ENCODE results near the gene ROR1.
A peak's percentile ranks its signal among the peaks of the same experiment; 100 is the strongest.

Gene ROR1

GRCh38 chr1:64163431-64163830 lies 389.6 kb downstream of the ROR1 start:
- no peak for DNase-seq

DNA sequence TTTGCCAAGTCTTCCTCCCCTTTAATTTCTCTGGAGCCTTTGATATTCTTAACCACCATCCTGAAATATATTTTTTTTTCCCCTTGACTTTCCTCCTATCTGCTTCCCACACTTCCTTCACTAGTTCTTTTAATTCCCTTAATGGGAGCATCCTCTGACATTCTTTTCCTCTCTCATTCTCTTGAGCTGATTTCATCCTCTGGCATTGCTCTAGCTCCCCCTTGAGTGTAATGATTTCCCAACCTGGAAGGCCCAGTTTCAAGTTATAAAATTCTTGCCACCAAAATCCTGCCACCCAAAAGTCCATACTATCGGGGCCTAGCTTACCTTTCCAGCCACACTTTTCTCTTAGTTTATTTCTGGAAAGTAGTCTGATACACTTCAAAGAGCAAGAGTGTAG lies 390.2 kb downstream of the ROR1 start:
- no peak for DNase-seq

- DNase-seq = no peak
Observed at GRCh38 chr1:64166629-64167028, 392.8 kb downstream of the ROR1 start.

- DNase-seq = no peak
Observed at GRCh38 chr1:64167176-64167575, 393.4 kb downstream of the ROR1 start.

DNA sequence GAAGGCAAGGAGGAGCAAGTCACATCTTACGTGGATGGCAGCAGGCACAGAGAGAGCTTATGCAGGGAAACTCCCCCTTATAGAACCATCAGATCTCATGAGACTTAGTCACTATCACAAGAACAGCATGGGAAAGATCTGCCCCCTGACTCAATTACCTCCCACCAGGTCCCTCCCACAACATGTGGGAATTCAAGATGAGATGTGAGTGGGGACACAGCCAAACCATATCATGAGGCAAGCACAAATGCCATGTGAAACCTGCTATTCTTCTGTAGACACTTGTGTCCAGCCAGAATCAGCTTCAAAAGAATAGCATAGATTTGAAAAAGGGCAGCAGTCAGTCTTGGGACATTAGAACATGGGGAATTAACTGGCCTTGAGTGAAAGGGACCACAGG lies 397.4 kb downstream of the ROR1 start:
- no peak for DNase-seq

GRCh38 chr1:64171797-64172281 lies 398.0 kb downstream of the ROR1 start:
- no peak for DNase-seq

DNA sequence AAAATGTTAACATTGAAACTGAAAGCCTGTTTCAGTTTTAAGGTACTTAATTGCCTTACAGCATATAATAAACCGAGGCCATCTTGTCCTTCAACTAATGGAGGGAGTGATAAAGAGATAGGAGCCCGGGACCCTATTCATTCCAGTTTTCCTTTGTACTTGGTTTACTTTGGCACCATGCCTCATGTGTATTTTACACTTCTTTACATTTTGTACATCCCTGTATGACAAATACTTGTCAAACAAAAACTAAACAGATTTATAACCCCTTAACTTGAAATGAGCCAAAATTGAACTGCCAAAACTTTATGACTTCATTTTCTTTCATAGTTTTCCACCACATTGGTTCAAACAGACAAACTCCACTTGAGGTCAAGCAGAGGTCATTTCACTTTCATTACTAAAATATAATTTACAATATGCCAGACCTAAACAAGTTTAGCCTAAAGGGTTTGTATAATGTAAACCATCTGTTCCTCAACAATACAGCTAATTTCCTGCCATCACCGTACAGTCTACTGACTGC lies 398.7 kb downstream of the ROR1 start:
- DNase-seq = peak; percentile 89

- DNase-seq = no peak
Observed at GRCh38 chr1:64173336-64173940, 399.6 kb downstream of the ROR1 start.

- DNase-seq = no peak
Observed at GRCh38 chr1:64175639-64176038, 401.8 kb downstream of the ROR1 start.

DNA sequence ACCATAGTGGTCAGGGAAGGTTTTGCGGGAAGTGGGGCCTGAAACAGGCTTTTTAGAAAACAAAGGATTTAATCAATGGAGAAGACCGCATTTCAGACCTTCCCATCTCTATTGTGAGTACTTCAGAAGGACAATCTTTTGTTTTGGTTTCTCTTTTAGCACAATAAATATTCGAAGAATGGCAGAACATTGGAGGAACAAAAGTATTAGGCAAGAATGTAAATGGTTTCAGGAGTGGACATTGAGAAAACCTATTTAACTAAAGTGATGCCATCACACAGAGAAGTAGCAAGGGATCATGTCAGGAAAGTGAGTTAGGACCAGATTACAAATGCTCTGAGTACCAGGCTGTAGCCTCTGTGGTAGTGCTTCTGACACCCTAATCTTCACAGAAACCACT lies 402.8 kb downstream of the ROR1 start:
- DNase-seq = no peak

DNA sequence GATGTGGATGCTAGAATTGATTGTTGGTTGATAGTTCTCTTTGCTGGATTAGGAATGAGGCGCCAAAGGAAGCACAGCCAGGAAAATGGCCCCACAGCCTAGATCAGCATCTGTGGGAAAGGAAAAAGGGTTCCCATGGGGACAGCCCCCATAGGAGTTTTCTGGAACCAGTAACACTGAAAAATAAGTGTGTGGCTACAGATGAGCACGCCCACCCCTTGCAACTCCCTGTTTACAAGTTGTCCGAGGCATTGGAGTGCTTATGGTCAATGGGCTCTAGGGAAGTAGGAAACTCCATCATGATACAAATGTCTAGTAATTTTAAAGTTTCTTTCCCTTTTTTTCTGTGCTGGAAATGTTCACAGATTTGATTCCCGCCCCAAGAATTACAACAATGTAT lies 405.8 kb downstream of the ROR1 start:
- no peak for DNase-seq

DNA sequence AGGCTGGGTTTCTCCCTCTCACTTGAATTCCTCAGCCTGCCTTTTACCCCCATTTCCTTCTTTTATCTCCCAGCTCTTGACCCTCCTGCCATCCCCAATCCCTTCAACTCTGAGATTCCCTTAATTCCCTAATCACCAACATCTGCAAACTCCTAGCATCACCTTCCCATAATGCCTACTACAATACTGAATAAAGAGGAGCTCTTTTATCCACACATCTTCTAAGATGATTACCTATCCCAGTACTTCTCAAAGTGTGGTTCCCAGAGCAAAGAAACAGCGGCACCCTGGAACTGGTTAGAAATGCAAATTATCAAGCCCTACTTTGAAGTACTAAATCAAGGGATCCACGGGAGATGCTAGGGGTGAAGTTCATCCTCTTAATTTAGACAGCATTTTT lies 408.4 kb downstream of the ROR1 start:
- DNase-seq = no peak

GRCh38 chr1:64183395-64184002 lies 409.7 kb downstream of the ROR1 start:
- DNase-seq = no peak

DNA sequence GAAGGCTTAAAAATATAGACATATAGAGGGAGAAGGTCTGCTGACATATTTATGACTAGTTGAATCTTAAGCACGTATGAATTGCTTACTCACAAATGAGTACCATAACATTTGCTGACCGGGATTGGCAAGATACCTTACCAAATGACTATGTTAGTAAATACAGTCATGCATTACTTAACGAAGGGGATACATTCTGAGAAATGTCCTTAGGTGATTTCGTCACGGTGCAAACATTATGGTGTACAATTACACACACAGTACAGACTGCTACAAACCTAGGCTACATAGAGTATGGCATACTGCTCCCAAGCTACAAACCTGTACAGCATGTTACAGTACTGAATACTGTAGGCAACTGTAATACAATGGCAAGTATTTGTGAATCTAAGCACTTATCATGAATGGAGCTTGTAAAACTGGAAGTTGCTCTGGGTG lies 410.2 kb downstream of the ROR1 start:
- DNase-seq = no peak

DNA sequence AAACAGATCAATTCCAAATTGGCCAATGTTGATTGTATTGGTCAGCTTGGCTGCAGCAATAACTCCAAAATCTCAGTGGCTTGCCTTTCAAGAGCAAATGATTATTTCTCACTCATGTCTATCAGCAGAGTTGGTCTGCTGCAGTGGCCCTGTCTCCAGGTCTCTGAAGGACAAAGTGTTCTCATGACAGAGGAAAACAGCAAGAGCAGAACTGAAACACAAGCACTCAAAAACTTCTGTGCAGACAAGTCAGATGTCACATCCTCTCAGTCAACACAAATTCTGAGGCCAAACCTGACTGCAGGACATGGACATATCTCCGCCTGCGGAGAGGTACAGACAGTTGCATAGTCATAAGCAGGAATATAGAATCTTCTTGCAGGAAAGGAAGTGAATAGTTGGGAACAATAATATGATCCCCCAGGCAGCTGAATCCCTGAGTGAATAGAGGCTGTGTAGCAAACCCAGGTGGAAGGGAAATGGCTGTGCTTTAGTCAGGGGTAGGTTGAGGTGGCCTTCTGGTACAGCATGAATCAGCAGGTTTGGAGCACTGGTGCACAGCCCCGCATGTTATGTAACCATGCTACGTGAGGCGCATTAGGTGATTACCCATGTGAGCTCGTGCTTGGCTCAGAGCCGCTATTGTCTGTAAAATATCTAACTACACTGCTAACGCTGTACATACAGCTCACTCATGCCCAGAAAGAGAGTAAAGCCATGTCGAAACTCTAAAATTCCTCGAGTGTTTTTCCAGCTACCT lies 412.5 kb downstream of the ROR1 start:
- no peak for DNase-seq

DNA sequence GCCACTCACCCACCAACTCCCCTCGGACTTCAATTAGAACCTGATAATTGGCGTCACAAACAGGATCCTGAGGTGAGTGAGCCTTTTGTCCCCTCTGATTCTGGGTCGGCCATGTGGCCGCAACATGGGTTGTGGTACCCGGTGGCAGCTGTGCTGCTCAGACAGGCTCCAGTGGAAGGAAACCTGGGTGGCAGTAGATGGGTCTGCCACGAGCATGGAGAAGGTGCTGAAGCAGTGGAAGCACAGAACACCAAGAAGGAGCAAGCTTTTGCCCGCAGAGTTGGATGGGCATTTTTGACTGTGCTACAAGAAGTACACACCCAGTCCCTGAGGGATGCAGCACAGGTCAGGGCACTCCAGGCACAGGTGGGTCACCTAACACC lies 413.1 kb downstream of the ROR1 start:
- DNase-seq = no peak

DNA sequence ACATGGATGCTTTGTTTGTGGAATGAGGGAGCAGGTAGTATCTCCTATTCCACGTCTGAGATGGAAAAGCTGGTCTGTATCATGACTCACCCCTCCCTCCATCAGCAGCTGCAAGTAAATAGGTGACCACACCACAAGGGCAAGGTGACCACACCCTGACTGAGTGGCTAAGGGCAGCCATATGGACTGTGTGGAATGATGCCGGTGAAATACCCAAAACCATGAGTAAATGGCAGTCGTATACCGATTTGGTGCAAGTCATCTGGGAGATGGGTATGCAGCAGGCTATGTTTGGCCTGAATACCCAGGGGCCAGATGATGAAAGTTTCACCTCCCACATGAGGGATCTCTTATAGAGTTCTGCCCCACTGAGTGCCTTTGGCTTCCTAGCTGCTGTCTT lies 413.8 kb downstream of the ROR1 start:
- no peak for DNase-seq

DNA sequence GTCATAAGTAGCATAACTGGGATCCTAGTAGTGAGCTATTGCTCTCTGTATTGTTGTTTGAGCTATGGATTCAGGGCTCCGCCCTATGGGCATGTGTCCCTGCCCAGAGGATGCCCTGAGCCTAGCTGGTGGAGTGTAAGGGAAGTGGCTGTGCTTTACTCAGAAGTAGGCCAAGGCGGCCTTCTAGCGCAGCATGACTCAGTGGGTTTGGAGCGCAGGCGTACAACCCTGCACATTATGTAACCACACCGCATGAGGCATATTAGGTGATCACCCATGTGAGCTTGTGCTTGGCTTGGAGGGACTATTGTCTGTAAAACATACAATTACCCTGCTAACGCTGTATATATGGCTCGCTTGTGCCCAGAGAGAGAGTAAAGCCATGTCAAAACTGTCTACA lies 418.5 kb downstream of the ROR1 start:
- no peak for DNase-seq

DNA sequence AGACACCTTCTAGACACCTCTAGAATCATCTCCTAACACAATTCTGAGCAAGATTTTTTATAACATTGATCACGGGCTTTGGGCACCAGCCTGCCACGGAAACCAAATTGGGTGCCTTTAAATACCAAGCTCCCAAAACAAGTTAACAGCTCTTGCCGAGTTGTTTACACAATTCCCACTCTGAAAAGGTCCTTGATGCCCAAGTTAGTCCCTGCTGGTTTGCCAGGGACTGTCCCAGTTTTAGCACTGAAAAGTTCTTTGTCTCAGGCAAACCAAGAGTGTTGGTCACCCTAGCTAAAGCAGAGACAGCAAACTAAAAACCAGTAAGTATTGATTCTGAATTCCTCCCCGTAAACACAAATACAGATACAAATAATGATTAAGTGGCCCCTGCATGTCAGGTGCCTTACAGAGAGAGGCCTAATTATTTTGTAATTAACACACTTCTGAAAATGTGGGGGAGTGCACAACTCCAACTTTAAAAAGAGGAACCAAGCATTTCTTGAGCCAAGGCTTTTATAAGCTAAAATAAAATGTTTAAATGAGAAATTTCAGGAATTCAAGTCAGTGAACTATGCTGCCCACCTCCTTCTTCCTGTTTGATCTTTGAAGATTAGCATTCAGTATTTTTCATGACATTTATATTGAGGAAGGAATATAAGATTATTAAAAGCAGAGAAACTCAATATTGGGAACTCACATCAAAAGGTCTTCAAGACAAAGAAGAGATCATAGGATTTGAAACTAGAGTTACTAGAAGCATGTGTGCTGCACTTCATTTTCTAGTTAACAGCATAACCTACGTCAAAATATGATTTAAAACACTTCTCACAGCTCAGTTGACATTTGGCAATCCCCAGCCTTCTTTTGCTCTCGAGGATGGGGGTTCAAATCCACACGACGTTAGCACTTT lies 420.6 kb downstream of the ROR1 start:
- DNase-seq = no peak

DNA sequence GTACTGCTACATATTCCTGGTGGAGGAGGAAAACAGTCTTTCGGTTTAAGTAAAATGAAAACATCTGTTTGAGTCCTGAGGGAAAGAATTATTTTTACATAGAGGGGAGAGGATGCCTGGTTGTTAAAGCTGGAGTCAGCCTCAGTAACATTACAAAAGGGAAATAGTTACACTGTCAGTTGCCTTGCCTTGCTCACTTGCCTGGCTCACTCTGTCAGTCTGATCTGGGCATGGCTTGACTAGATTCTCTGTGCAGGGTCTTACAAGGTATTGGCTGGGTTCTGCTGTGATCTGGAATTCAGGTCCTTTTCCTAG lies 421.2 kb downstream of the ROR1 start:
- no peak for DNase-seq

- no peak for DNase-seq
Observed at GRCh38 chr1:64196074-64196870, 422.5 kb downstream of the ROR1 start.

GRCh38 chr1:64197076-64197475 lies 423.3 kb downstream of the ROR1 start:
- DNase-seq = no peak

All from NCI-H1105 (cell line).